ENCODE data around the gene GKAP1.
"Not testable (repeated sequence)": the region's sequence is repeated elsewhere in the genome, so short reads cannot be mapped to it uniquely, and the experiment has no call there.

The GKAP1 gene

DNA sequence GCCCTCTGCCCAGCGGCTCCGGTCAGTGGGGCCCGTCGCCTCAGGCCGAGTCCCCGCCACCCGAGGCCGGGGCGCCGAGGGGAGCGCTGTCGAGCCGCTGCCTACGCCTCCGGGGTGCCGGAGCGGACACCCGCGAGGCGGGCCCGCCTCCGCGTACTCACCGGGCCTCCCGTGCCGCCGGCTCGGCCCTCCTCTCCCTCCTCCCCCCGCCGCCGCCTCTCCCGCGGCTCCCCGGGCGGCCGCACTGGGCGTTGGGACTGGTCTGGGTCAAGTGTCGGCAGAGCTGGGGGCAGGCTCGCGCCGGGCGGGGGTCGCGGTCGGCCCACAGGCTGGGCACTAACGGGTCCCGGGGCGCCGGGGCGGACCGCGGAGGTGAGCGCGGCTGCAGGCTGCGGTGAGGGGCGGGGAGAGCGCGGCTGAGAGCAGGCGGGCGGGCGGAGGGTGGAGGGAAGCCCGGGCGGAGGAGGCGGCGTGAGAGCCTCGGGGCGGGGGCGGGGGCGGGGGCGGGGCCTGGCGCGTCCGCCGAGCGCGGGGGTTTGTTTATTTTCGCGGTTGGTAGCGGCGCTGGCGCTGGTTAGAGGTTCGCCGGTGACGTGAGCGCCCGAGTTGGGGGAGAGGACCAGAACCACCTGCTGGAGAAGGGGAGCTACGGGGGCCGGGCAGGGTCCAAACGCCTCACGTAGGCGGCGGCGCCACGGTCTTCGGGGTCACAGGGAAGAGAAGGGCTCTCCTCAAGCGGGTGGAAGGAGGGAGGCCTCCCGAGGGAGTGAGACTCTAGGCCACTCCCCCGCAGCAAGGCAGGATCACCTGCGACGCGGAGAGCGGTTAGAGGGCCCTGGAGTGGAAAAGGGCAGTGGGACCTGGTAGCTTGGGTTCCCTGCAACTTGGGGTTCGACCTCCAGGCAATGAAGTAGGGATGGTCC lies at the start of gene GKAP1:
Gene GKAP1, minus strand, starts transcription at position 414 of the 923 bp plus-strand sequence. CDS start 11,252 bp downstream, outside the sequence.
- peak; percentile 15 for DNase-seq

DNA sequence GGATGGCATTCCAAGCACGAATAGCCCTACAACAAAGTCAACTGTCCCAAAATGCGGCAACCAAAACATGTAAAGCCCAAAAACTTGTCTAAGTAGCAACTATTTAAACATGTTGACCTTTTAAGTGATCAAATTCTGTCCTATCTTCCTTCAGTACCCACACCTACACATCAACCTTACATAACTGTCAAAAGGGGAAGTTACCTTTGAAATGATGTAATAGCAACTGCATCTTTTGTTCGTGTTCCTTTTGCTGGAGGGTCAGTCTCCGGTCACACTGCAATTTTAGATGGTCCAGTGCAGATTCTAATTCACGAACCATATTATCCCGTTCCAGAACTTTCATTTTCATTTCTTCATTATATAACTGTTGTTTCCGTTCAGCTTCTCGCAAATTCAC lies 32.3 kb upstream of the GKAP1 start:
- not testable (repeated sequence) for DNase-seq

DNA sequence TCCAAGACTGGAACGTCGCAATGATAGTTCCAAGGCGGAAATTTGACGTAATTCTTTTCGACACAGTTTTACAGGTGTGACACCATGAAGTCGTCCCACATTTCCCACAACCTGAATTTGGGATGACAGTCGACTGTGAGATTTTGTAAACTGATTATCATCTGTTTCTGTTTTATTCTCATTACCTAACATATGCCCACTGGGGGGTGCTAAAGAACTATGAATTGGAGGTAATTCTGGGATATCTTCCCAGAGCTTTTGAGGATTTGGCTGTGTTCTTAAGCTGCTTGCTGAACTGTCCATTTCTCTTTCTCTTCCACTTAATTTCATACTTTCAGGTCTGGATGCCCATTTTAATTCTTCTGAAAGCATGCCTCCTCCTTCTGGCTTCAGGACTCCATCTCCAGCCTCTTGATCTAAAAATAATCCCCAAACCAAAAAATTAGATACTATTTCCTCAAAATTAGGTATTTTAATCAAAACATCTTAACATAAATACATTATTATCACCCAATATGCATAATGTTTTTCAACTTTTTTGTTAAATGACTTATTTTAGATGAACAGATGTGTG lies 19.6 kb upstream of the GKAP1 start:
- not testable (repeated sequence) for DNase-seq

DNA sequence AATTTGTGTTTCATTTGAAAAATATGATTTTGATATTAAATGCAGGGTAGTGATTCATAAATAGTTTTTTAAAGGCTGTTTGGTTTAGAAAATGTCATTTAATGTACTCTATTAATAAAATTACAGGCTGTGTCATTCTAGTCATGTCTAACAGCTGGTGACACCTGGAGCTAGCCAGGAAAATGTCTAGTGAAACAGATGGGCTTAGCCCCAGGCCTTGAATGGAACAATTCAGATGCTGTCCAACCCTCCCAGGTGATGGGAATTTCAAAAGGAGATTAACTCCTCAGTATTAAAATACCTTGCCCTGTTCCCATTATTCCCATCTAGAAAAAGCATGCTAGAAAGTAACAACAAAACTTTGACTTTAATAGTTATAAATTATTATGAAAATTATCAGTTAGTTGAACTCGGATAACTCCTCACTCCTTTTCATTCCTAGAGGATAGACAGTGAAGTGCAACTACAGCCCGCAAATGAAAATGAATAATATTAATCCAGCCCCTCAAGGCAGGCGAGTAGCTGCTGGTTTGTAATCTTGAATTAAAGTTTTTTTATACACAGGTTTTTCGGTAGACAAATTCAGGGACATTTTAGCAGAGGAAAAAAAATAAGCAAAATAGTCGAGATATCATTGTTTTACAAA lies 13.0 kb upstream of the GKAP1 start:
- not testable (repeated sequence) for DNase-seq

DNA sequence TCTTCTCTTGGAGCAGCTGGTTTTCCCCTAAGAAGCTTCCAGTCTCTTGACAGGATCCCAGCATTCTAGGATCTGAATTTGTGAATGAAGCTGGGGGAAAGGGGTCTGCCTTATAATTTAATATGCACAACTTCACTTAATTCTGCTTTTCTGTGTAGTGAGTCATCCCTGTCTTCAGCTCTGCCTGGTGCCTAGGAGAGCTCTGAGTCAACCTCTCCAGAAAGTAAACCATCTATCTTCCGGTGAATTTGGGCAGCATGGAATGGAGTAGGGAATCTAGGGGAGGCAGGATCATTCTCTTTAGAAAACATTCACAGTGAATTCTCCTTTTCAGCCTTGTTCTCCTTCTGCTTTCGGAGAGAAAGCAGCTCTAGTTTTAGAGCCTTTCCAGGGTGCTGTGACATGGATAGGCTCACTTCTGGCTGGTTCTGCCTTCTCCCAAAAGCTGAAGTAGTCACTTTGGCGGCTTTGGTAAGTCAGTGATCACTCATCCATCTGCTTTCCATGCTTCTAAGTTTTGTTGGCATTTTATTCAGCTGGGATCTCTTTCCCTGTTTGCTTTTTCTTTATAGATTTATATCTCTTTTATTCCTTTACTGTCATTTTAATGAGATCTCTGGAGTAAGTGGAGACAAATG lies 7.5 kb upstream of the GKAP1 start:
- DNase-seq: not testable (repeated sequence)

DNA sequence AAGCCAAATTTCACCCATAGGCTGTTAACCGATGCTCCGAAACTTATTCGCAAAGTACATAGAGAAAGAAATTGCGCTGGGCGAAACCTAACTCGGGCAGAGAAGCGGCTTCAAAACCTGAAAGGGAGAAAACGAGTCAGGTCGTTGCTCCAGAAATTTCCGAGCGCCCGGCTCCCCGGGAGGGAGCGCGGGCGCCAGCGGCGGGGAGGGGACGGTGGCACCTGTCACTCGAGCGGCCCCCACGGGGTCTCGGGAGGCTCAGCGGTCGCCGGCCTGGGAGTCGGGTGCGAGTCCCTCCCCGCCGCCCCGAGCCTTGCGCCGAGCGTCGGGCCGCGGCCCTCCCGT lies 586 bp downstream of the GKAP1 start:
- not testable (repeated sequence) for DNase-seq

DNA sequence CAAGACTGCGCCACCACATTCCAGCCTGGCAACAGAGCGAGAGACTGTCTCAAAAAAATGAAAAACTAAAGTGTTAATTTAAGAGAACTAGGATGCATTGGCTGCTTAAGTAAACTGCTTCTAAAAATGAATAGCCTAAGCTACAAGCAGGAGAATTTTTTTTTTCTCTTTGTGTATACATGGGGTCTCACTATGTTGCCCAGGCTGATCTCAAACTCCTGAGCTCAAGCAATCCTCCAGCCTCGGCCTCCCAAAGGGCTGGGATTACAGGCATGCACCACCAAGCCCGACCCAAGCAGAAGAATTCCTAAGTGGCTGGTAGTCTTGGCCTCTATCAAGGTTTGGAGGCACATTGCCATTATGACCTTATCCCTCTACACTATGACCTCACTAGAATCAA lies 2.4 kb downstream of the GKAP1 start:
- DNase-seq: not testable (repeated sequence)

DNA sequence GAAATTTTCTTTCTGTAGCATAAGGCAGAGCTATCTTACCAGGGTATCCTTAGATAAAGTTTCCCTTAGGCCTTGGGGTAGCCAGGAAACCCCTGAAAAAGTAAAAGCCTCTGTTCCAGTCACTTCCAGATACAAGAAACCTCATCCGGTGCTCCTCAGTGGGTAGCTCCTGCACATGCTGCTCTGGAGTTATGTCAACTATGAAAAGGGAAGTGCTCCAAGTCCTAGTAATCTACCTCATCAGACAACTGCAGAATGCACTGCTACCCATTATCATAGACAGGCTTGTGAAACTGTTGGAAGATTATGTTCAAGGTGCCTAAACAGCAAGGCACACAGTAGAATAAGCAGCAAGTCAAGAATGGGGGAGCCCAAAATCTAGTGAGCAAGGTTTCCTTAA lies 8.4 kb downstream of the GKAP1 start:
- not testable (repeated sequence) for DNase-seq

DNA sequence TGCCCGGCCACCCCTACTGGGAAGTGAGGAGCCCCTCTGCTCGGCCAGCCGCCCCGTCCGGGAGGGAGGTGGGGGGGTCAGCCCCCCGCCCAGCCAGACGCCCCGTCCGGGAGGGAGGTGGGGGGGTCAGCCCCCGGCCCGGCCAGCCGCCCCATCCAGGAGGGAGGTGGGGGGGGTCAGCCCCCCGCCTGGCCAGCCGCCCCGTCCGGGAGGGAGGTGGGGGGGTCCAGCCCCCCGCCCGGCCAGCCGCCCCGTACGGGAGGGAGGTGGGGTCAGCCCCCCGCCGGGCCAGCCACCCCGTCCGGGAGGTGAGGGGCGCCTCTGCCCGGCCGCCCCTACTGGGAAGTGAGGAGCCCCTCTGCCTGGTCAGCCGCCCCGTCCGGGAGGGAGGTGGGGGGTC lies 13.1 kb downstream of the GKAP1 start:
- DNase-seq: not testable (repeated sequence)

DNA sequence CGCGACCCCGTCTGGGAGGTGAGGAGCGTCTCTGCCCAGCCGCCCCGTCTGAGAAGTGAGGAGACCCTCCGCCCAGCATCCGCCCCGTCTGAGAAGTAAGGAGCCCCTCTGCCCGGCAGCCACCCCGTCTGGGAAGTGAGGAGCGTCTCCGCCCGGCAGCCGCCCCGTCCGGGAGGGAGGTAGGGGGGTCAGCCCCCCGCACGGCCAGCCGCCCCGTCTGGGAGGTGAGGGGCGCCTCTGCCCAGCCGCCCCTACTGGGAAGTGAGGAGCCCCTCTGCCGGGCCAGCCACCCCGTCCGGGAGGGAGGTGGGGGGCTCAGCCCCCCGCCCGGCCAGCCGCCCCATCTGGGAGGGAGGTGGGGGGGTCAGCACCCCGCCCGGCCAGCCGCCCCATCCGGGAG lies 13.6 kb downstream of the GKAP1 start:
- not testable (repeated sequence) for DNase-seq

DNA sequence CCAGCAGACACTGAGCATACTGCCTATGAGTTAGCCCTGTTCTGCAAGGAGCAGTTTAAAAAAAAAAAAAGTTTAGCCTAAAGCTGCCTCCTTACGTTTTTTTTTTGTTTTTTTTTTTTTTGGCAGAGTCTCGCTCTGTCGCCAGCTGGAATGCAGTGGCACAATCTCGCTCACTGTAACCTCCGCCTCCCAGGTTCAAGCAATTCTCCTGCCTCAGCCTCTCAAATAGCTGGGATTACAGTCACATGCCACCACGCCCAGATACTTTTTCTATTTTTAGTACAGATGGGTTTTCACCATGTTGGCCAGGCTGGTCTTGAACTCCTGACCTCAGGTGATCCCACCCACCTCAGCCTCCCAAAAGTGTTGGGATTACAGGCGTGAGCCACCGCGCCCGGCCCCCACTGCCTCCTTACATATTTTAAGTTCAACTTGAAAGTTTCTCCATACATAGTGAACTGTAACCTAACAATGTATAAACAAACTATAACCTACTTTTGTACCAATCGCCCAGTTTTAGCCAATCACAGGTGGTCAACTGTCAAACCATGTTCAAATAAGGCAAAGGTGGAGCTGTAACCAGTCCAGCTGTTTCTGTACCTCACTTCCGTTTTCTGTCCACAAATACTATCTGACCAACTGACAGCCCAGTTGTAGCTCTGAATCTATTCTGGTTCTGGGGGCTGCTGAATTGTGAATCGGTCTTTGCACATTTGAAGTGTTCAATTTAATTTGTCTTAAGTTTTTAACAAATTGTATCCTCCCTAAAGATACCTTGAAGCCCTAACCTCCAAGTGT lies 17.1 kb downstream of the GKAP1 start:
- no peak for DNase-seq

DNA sequence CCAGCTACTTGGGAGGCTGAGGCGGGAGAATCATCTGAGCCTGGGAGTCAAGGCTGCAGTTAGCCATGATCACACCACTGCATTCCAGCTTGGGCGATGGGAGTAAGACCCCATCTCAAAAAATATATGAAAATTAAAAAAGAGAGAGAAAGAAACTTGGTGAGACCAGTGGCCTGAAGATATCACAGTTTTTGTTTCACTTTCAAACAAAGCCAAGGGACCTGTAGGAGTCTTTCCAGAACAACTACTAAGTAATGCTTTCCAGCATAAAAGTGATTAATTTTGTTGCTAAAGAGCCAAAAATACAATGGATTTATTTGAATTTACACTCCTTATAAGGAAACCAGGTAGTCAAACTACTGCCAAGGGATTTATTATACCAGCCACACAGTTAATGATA lies 23.5 kb downstream of the GKAP1 start:
- DNase-seq: no peak

DNA sequence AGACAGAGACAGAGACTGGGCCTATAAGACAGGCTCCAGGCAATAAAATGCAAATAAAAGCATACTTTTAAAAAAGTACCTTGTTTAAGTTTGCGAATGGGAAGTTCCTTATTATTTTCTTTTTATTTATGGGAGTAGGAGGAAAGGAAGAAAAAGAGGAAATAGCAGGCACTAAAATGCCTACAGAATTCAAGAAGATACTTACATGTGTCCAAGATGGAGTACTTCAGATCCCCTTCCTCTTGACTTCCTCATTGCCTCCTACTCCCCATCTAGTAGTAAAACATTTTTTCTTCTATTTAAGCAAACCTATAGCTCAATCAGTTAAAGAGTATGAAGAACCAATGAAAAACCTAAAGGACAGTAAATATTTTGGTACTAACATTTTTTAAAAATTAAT lies 24.8 kb downstream of the GKAP1 start:
- DNase-seq: no peak

DNA sequence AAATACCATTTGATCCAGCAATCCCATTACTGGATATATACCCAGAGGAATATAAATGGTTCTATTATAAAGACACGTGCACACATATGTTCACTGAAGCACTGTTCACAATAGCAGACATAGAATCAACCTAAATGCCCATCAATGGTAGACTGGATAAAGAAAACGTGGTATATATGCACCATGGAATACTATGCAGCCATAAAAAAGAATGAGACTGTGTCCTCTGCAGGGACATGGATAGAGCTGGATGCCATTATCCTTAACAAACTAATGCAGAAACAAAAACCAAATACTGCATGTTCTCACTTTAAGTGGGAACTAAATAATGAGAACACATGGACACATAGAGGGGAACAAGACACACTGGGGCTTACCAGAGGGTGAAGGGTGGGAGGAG lies 39.4 kb downstream of the GKAP1 start:
- no peak for DNase-seq

DNA sequence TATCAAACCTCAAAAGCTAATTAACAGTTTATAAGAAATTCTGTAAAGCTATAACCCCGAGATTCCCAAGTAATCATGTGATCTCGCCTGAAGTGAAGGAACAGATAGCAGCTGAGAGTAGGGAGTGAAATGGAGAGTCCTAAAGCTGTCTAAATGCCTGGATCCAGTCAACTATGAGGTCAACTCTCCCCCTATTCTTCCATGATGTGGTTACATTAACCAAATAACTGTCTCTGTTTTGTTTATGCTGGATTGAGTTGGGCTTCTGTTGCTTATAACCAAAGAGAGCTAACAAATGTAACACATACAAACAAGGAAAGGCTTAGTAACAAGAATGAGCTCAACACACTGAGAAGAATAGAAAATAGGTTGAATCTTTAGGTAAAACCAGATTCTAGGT lies 41.6 kb downstream of the GKAP1 start:
- no peak for DNase-seq

DNA sequence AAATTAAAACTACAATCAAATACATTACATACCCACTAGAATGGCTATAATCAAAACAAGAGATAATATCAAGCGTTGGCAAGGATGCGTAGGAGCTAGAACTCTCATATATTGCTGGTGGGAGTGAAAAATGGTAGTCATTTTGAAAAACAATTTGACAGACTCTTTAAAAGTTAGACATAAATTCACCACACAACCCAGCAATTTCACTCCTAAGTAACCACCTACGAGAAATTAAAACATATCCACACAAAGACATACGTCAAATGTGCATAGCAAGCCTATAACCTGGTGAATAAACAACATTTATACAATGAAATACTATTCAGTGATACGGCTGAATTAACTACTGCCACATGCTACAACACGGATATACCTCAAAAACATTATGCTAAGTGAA lies 44.7 kb downstream of the GKAP1 start:
- DNase-seq: no peak

DNA sequence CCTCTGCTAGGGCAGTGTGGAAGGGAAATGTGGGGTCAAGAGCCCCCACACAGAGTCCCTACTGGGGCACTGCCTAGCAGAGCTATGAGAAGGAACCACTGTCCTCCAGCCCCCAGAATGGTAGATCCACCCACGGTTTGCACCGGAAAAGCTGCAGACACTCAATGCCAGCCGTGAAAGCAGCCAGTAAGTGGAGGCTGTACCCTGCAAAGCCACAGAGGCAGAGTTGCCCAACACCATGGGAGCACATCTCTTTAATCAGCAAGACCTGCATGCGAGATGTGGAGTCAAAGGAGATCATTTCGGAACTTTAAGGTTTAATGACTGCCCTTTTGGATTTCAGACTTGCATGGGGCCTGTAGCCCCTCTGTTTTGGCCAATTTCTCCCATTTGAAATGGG lies 52.2 kb downstream of the GKAP1 start:
- DNase-seq: no peak

DNA sequence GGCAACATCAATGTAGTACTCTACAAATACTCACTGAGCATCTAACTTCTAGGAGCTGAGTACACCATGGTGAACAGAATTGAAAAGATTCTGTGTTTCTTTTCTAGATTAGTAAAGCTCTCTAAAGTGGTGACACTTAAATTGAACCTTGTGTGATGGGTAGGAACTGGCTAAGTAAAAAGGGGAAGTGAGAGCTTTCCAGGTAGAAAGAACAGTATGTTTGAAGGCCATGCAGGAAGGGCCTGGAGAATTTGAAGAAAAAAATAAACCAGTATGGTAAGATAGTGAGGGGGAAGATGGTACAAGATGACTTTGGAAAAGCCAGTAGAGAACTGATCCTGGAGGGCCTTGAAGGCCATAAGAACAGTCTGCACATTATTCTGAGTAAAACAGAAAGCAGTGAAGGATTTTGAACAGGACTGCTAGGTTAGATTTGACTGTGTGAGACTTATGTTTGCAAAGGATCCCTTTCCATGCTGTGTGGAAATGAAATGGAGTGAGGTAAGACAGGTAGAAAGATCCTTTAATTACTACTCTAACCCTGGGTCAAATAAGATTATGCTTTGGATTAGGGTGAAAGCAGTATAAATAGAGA lies 63.1 kb downstream of the GKAP1 start:
- DNase-seq: no peak

DNA sequence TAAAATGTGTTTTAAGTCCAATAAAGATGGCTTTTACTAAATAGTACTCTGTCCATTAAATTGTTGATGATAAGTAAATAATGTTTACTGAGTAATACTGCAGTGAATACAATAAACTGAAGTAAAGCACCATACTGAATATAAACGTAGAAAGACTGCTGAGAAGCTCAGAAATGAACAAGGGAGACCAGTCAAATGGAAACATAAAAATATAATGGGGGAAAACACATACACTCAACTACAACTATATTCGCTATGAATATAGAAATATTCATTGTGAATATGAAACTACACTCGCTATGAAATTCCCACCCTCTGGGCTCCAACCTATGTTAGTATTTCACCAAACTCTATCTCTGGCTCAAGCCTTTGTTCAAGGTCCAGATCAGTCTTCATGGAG lies 67.9 kb downstream of the GKAP1 start:
- DNase-seq: no peak

DNA sequence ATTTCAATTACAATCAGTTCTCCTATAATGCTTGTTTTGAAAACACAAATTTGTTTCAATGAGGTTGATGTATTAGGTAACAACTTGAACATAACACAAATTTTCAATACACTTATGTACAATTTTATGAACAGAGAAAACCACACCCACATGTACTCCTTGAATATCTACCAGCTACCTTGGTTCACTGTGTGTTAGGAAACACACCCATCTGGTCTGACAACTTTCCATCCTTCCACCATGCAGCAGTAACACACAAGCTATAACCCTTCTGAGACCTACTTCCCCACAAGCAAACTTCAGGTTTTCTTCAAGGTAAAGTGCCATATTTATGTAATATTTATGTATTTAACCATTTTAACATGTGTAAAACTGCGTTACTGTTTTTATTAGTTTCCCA lies 73.4 kb downstream of the GKAP1 start:
- DNase-seq: no peak

DNA sequence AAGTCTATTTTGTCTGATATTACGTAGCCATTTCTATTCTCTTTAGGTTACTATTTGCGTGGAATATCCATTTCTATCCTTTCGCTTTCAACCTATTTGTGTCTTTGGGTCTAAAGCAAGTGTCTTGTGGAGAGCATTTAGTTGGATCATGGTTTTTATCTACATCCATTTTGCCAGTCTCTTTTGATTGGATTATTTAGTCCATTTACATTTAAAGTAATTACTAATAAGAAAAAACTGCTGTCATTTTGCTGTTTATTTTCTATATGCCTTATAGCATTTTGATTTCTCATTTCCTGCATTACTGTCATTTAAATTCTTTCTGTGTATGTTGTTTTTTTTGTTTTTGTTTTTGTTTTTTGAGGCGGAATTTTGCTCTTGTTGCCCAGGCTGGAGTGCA lies 83.8 kb downstream of the GKAP1 start:
- no peak for DNase-seq

All from NCI-H187 treated with DMSO at 0.1 percent for 48 hours (cell line).